Activated B cell treated with CpG ODN at 0.5 μM for 24 hours (primary cell): ENCODE results near the gene SPOCK1. TPM values are rescaled to one million over a fixed set of nuclear protein-coding genes. Genes with fewer than 3 reads are reported as not detected.

Source experiments
- ATAC-seq: fragments of 200-7000 bp; cut with Tn5 transposase; one replicate; pipeline ENCODE4 v1.10.0; 2021; ENCODE audit warnings: low read depth, mild to moderate bottlenecking, moderate library complexity
- CTCF ChIA-PET: fragments of 350-600 bp; sonication (Branson Sonifier 250); formaldehyde crosslinking; loops from one replicate; lab custom pipeline; 2021; ENCODE audit warnings: antibody characterized with exemption; lab: Charles Lee
- POLR2A ChIA-PET: fragments of 350-600 bp; sonication (Branson Sonifier 250); formaldehyde crosslinking; loops from one replicate; lab custom pipeline; 2021; ENCODE audit warnings: antibody characterized with exemption; lab: Charles Lee
- DNase-seq: peaks from one replicate; pipeline ENCODE4 v3.0.0; 2022
- H3K27ac Mint-ChIP-seq: one replicate; pipeline ENCODE4 v1.8.0; 2020; ENCODE audit warnings: mixed read lengths
- H3K27me3 Mint-ChIP-seq: one replicate; pipeline ENCODE4 v1.8.0; 2021; ENCODE audit warnings: mixed read lengths
- H3K36me3 Mint-ChIP-seq: one replicate; pipeline ENCODE4 v1.8.0; 2021; ENCODE audit warnings: low read depth, mixed read lengths
- H3K4me1 Mint-ChIP-seq: one replicate; pipeline ENCODE4 v1.8.0; 2021; ENCODE audit warnings: mixed read lengths
- H3K4me3 Mint-ChIP-seq: one replicate; pipeline ENCODE4 v1.8.0; 2020; ENCODE audit warnings: mild to moderate bottlenecking, mixed read lengths
- H3K9me3 Mint-ChIP-seq: one replicate; pipeline ENCODE4 v1.8.0; 2020; ENCODE audit warnings: mixed read lengths
- CTCF ChIP-seq: fragments of 200-600 bp; IDR thresholded peaks from one replicate; pipeline ENCODE4 v1.8.0; 2022; ENCODE audit warnings: antibody characterized with exemption, mild to moderate bottlenecking
- intact Hi-C: fragments of 100-400 bp; cut with micrococcal nuclease; formaldehyde crosslinking; loops from one replicate; pipeline ENCODE4 v1.15.1; 2024
- total RNA-seq: library from RNA; stranded (reverse); gene quantifications from 2 replicates; pipeline ENCODE4 v1.2.3, GENCODE V29; 2022

Gene SPOCK1
- total RNA-seq, 1 donor from 2014 or later: not detected

GRCh38 chr5:137347865-137348264 is 151.3 kb downstream of the SPOCK1 start:
- no peak overlapping the region for H3K4me3 Mint-ChIP-seq
- no peaks in the 10 kb centered on the region for H3K36me3 Mint-ChIP-seq
- H3K4me1 Mint-ChIP-seq: no peaks in the 10 kb centered on the region
- ATAC-seq: no peak
- intact Hi-C loops: no loop called here
- H3K27me3 Mint-ChIP-seq: no peaks in the 10 kb centered on the region
- H3K9me3 Mint-ChIP-seq: no peaks in the 10 kb centered on the region
- CTCF ChIA-PET: no interaction called here
- no peak for TF ChIP-seq CTCF
- H3K27ac Mint-ChIP-seq: no peak overlapping the region
- POLR2A ChIA-PET: no interaction called here
- DNase-seq: no peak

- Mint-ChIP-seq H3K36me3 (no peaks in the 10 kb centered on the region), H3K27me3 (peaks cover 2% of the 10 kb centered on the region), H3K9me3 (no peaks in the 10 kb centered on the region), H3K27ac (no peak overlapping the region), H3K4me3 (no peak overlapping the region), H3K4me1 (no peaks in the 10 kb centered on the region)
- ChIA-PET CTCF (interaction anchor here (0.6 kb wide), 1 partner anchor 27 kb away, joined by 3 read pairs; no protein-coding TSS in a partner anchor), POLR2A (no interaction called here)
- DNase-seq: no peak
- intact Hi-C loops: no loop called here
- ATAC-seq: no peak
- no peak for TF ChIP-seq CTCF
These were observed 152.8 kb downstream of the SPOCK1 start for GRCh38 chr5:137346281-137346680.

- CTCF ChIA-PET: no interaction called here
- H3K4me3 Mint-ChIP-seq: no peak overlapping the region
These were observed 153.7 kb downstream of the SPOCK1 start for GRCh38 chr5:137345396-137345795.

GRCh38 chr5:137344723-137345322 is 154.3 kb downstream of the SPOCK1 start:
- Mint-ChIP-seq H3K4me3 (no peak overlapping the region), H3K36me3 (no peaks in the 10 kb centered on the region), H3K9me3 (no peaks in the 10 kb centered on the region), H3K27me3 (peaks cover 2% of the 10 kb centered on the region), H3K27ac (no peak overlapping the region), H3K4me1 (no peaks in the 10 kb centered on the region)
- POLR2A ChIA-PET: no interaction called here
- intact Hi-C loops: no loop called here
- no peak for TF ChIP-seq CTCF
- DNase-seq: no peak
- CTCF ChIA-PET: no interaction called here
- no peak for ATAC-seq

More at GRCh38 chr5:137345396-137345795, 153.7 kb downstream of the SPOCK1 start:
- H3K27ac Mint-ChIP-seq: no peak overlapping the region
- intact Hi-C loops: no loop called here
- H3K36me3 Mint-ChIP-seq: no peaks in the 10 kb centered on the region
- H3K9me3 Mint-ChIP-seq: no peaks in the 10 kb centered on the region
- DNase-seq: no peak
- POLR2A ChIA-PET: no interaction called here
- no peak for TF ChIP-seq CTCF
- H3K27me3 Mint-ChIP-seq: peaks cover 2% of the 10 kb centered on the region
- H3K4me1 Mint-ChIP-seq: no peaks in the 10 kb centered on the region
- ATAC-seq: no peak

- CTCF ChIA-PET: no interaction called here
- DNase-seq (no peak), ATAC-seq (no peak)
- H3K9me3 Mint-ChIP-seq: no peaks in the 10 kb centered on the region
- POLR2A ChIA-PET: no interaction called here
- no peaks in the 10 kb centered on the region for H3K4me1 Mint-ChIP-seq
- TF ChIP-seq CTCF: no peak
- no peaks in the 10 kb centered on the region for H3K36me3 Mint-ChIP-seq
- H3K4me3 Mint-ChIP-seq: no peak overlapping the region
- H3K27me3 Mint-ChIP-seq: peaks cover 2% of the 10 kb centered on the region
- no peak overlapping the region for H3K27ac Mint-ChIP-seq
- intact Hi-C loops: no loop called here
These were observed 155.1 kb downstream of the SPOCK1 start for GRCh38 chr5:137344021-137344420.
